Neuronal stem cell (in vitro differentiated cells): ENCODE data around the gene ITGB4.

Source experiments
- DNase-seq: peaks from one replicate; pipeline ENCODE4 v3.0.0-alpha.2; 2013; ENCODE audit warnings: low spot score
- H2AFZ ChIP-seq: one replicate; pipeline ENCODE4 v1.6.1; 2013; ENCODE audit warnings: mild to moderate bottlenecking, low read length, inconsistent platforms
- H2AK5ac ChIP-seq: 2 replicates; pipeline ENCODE4 v1.6.1; 2013; ENCODE audit warnings: low read depth, mild to moderate bottlenecking, inconsistent platforms, low read length, moderate library complexity, mixed read lengths
- H2BK120ac ChIP-seq: 2 replicates; pipeline ENCODE4 v1.6.1; 2013; ENCODE audit warnings: low read depth, mild to moderate bottlenecking, inconsistent platforms, low read length, moderate library complexity, mixed read lengths
- H2BK12ac ChIP-seq: one replicate; pipeline ENCODE4 v1.6.1; 2013; ENCODE audit warnings: low read length, inconsistent platforms
- H2BK15ac ChIP-seq: 2 replicates; pipeline ENCODE4 v1.6.1; 2013; ENCODE audit warnings: mild to moderate bottlenecking, low read length, inconsistent platforms, mixed read lengths
- H2BK5ac ChIP-seq: one replicate; pipeline ENCODE4 v1.6.1; 2013; ENCODE audit warnings: inconsistent platforms, mild to moderate bottlenecking, low read length, moderate library complexity
- H3K14ac ChIP-seq: one replicate; pipeline ENCODE4 v1.6.1; 2013; ENCODE audit warnings: low read length, inconsistent platforms
- H3K18ac ChIP-seq: 2 replicates; pipeline ENCODE4 v1.6.1; 2013; ENCODE audit warnings: low read length, inconsistent platforms
- H3K23ac ChIP-seq: 2 replicates; pipeline ENCODE4 v1.6.1; 2013; ENCODE audit warnings: low read depth, mild to moderate bottlenecking, mixed read lengths, low read length, inconsistent platforms; ENCODE audit not compliant: poor library complexity
- H3K27ac ChIP-seq: replicated peaks from 3 replicates; pipeline ENCODE4 v1.5.1; 2013; ENCODE audit warnings: low read length, inconsistent platforms
- H3K27me3 ChIP-seq, 3 experiments: 2 replicates each; pipeline ENCODE4 v1.6.1; 2013; ENCODE audit warnings: low read length in 3 of 3, mild to moderate bottlenecking in 2 of 3, inconsistent platforms in 1 of 3, low read depth in 1 of 3, mixed read lengths in 1 of 3, moderate library complexity in 1 of 3; ENCODE audit not compliant: control insufficient read depth in 3 of 3, insufficient read depth in 3 of 3
- H3K36me3 ChIP-seq, 2 donors: replicated peaks in 1 of 2; 2 replicates each; pipeline ENCODE4 v1.6.1; 2013; ENCODE audit warnings: low read length in 2 of 2; ENCODE audit not compliant: control insufficient read depth in 2 of 2, insufficient read depth in 2 of 2
- H3K4ac ChIP-seq: 2 replicates; pipeline ENCODE4 v1.6.1; 2013; ENCODE audit warnings: inconsistent platforms, mild to moderate bottlenecking, low read length, moderate library complexity
- H3K4me1 ChIP-seq, 2 donors: 1 replicate in 1 of 2; 2 replicates in 1 of 2; pipeline ENCODE4 v1.6.1; 2013; ENCODE audit warnings: low read length in 2 of 2, low read depth in 1 of 2; ENCODE audit not compliant: control insufficient read depth in 2 of 2, insufficient read depth in 1 of 2
- H3K4me2 ChIP-seq: one replicate; pipeline ENCODE4 v1.6.1; 2013; ENCODE audit warnings: mild to moderate bottlenecking, low read length, inconsistent platforms; ENCODE audit not compliant: insufficient read depth, poor library complexity, severe bottlenecking
- H3K4me3 ChIP-seq, 2 donors: 2 replicates each; pipeline ENCODE4 v1.5.1; 2013; ENCODE audit warnings: low read length in 2 of 2, mild to moderate bottlenecking in 2 of 2, inconsistent platforms in 1 of 2, moderate library complexity in 1 of 2
- H3K79me1 ChIP-seq: one replicate; pipeline ENCODE4 v1.6.1; 2013; ENCODE audit warnings: low read depth, mild to moderate bottlenecking, inconsistent platforms, low read length, moderate library complexity
- H3K9ac ChIP-seq: one replicate; pipeline ENCODE4 v1.6.1; 2013; ENCODE audit warnings: mild to moderate bottlenecking, low read depth, low read length, inconsistent platforms; ENCODE audit not compliant: poor library complexity
- H3K9me3 ChIP-seq, 2 donors: replicated peaks in 1 of 2; 2 replicates each; pipeline versions ENCODE3 to v1.6.1; 2013; ENCODE audit warnings: low read length in 2 of 2, mild to moderate bottlenecking in 2 of 2, inconsistent platforms in 1 of 2, low read depth in 1 of 2, mixed read lengths in 1 of 2, moderate library complexity in 1 of 2; ENCODE audit not compliant: control insufficient read depth in 2 of 2, insufficient read depth in 1 of 2
- H4K8ac ChIP-seq: one replicate; pipeline ENCODE4 v1.6.1; 2013; ENCODE audit warnings: low read depth, mild to moderate bottlenecking, inconsistent platforms, low read length, moderate library complexity
- H4K91ac ChIP-seq: one replicate; pipeline ENCODE4 v1.6.1; 2013; ENCODE audit warnings: low read length, low read depth, mild to moderate bottlenecking, inconsistent platforms; ENCODE audit not compliant: poor library complexity
- WGBS, 2 donors: extraction: QIAGEN DNeasy Blood & Tissue Kit; methylation state at CpG; one replicate each; pipeline ENCODE4 v1.1.7; 2013; ENCODE audit warnings: missing lambda C conversion rate in 2 of 2, mixed read lengths in 1 of 2; ENCODE audit not compliant: insufficient read length in 2 of 2, insufficient replicate concordance in 1 of 2; ENCODE audit errors: extremely low coverage in 2 of 2; 5-methylcytosine and 5-hydroxymethylcytosine counted together

The ITGB4 gene

GRCh38 chr17:75763269-75763607 lies 42.0 kb downstream of the ITGB4 start:
- Histone ChIP-seq H3K23ac (no peak overlapping the region), H2BK5ac (peak overlapping the region; percentile 75), H2BK15ac (peak overlapping the region; percentile 57), H4K91ac (no peak overlapping the region), H3K27me3 (no peaks in the 10 kb centered on the region), H3K9ac (no peak overlapping the region), H3K4ac (no peak overlapping the region), H3K18ac (peak overlapping the region; percentile 36), H3K36me3 (no peaks in the 10 kb centered on the region), H3K4me2 (no peak overlapping the region), H3K4me3 (no peak overlapping the region), H3K79me1 (no peaks in the 10 kb centered on the region), H2BK120ac (no peak overlapping the region), H3K9me3 (no peaks in the 10 kb centered on the region), H3K27ac (no peak overlapping the region), H3K4me1 (peaks cover 5% of the 10 kb centered on the region in 2 donors), H2AFZ (no peak overlapping the region), H2AK5ac (peak overlapping the region; percentile 91), H3K14ac (no peak overlapping the region), H4K8ac (no peak overlapping the region), H2BK12ac (peak overlapping the region; percentile 43)
- WGBS, 2 donors, result no CpG with 5 or more reads among the region's 3 CpGs
- DNase-seq, result no peak

GRCh38 chr17:75763613-75764416 lies 42.6 kb downstream of the ITGB4 start:
- H2BK120ac ChIP-seq, result no peak overlapping the region
- H4K91ac ChIP-seq, result no peak overlapping the region
- peak overlapping the region; percentile 57 for H2BK15ac ChIP-seq
- H3K4me3 ChIP-seq, result peak overlapping the region; percentile 54 to 86
- H3K4me2 ChIP-seq, result peak overlapping the region; percentile 93
- H3K9ac ChIP-seq, result no peak overlapping the region
- peak overlapping the region; percentile 98 for H3K18ac ChIP-seq
- WGBS, 2 donors, result no CpG with 5 or more reads among the region's 16 CpGs
- H2AK5ac ChIP-seq, result peak overlapping the region; percentile 24
- no peak for DNase-seq
- H3K27me3 ChIP-seq, result no peaks in the 10 kb centered on the region
- H3K79me1 ChIP-seq, result no peaks in the 10 kb centered on the region
- H3K14ac ChIP-seq, result peak overlapping the region; percentile 99
- H3K9me3 ChIP-seq, result no peaks in the 10 kb centered on the region
- H3K4ac ChIP-seq, result no peak overlapping the region
- peaks cover 5% of the 10 kb centered on the region in 2 donors for H3K4me1 ChIP-seq
- no peak overlapping the region for H2BK5ac ChIP-seq
- no peak overlapping the region for H3K27ac ChIP-seq
- H3K23ac ChIP-seq, result no peak overlapping the region
- H3K36me3 ChIP-seq, result no peaks in the 10 kb centered on the region
- no peak overlapping the region for H2BK12ac ChIP-seq
- peak overlapping the region; percentile 99 for H2AFZ ChIP-seq
- H4K8ac ChIP-seq, result no peak overlapping the region

GRCh38 chr17:75764417-75764710 lies 43.1 kb downstream of the ITGB4 start:
- H3K9ac ChIP-seq, result peak overlapping the region; percentile 96
- DNase-seq, result no peak
- H3K27me3 ChIP-seq, result no peaks in the 10 kb centered on the region
- H2AK5ac ChIP-seq, result peak overlapping the region; percentile 24
- H2BK12ac ChIP-seq, result no peak overlapping the region
- peaks cover 5% of the 10 kb centered on the region in 2 donors for H3K4me1 ChIP-seq
- peak overlapping the region; percentile 54 to 86 for H3K4me3 ChIP-seq
- H2AFZ ChIP-seq, result peak overlapping the region; percentile 99
- WGBS, 2 donors, result no CpG with 5 or more reads among the region's 14 CpGs
- no peak overlapping the region for H2BK120ac ChIP-seq
- H2BK15ac ChIP-seq, result peak overlapping the region; percentile 25
- peak overlapping the region; percentile 98 for H3K18ac ChIP-seq
- no peak overlapping the region for H4K8ac ChIP-seq
- no peak overlapping the region for H2BK5ac ChIP-seq
- H4K91ac ChIP-seq, result no peak overlapping the region
- peak overlapping the region; percentile 93 for H3K4me2 ChIP-seq
- no peaks in the 10 kb centered on the region for H3K79me1 ChIP-seq
- peak overlapping the region; percentile 99 for H3K14ac ChIP-seq
- no peaks in the 10 kb centered on the region for H3K36me3 ChIP-seq
- H3K9me3 ChIP-seq, result no peaks in the 10 kb centered on the region
- H3K4ac ChIP-seq, result no peak overlapping the region
- H3K27ac ChIP-seq, result no peak overlapping the region
- peak overlapping the region; percentile 78 for H3K23ac ChIP-seq

- peak; percentile 63 for DNase-seq
- Histone ChIP-seq H4K91ac (no peak within 1 kb of the TSS), H4K8ac (no peak within 1 kb of the TSS), H3K4me2 (peak within 1 kb of the TSS; percentile 93), H3K9me3 (no peaks in the 10 kb centered on the region), H2AFZ (peak within 1 kb of the TSS; percentile 99), H3K4ac (no peak within 1 kb of the TSS), H3K4me1 (peaks cover 5% of the 10 kb centered on the region in 2 donors), H3K36me3 (no peaks in the 10 kb centered on the region), H2BK5ac (peak within 1 kb of the TSS; percentile 49), H2BK120ac (no peak within 1 kb of the TSS), H3K23ac (peak within 1 kb of the TSS; percentile 78), H3K9ac (peak within 1 kb of the TSS; percentile 96), H2BK15ac (peak within 1 kb of the TSS; percentile 25), H3K4me3 (peak within 1 kb of the TSS; percentile 54 to 86), H3K14ac (peak within 1 kb of the TSS; percentile 99), H3K27ac (peak within 1 kb of the TSS; percentile 14), H3K79me1 (no peaks in the 10 kb centered on the region), H2BK12ac (no peak within 1 kb of the TSS), H3K27me3 (no peaks in the 10 kb centered on the region), H2AK5ac (peak within 1 kb of the TSS; percentile 24), H3K18ac (peak within 1 kb of the TSS; percentile 98)
- no CpG with 5 or more reads among the region's 71 CpGs for WGBS, 2 donors
These were observed 43.6 kb downstream of the ITGB4 start, which contains the start of gene GALK1 for GRCh38 chr17:75764711-75765421. TSS of gene GALK1 (minus strand) at chr17:75765192. CDS start at chr17:75765136, 56 bp downstream.
